NB4 (cell line): Measurements from ENCODE around the gene RELT.
"Not testable (repeated sequence)": the region's sequence is repeated elsewhere in the genome, so short reads cannot be mapped to it uniquely, and the experiment has no call there.

Experiments
- DNase-seq: peaks from one replicate; pipeline ENCODE4 v3.0.0; 2010; ENCODE audit warnings: low read depth
- H3K4me3 ChIP-seq: one replicate; pipeline ENCODE4 v1.5.1; 2011; ENCODE audit warnings: mild to moderate bottlenecking, low read depth, low read length, moderate library complexity
- MAX ChIP-seq: IDR thresholded peaks from 2 replicates; pipeline ENCODE4 v1.6.1; 2011; ENCODE audit warnings: low read depth, low read length
- MYC ChIP-seq: IDR thresholded peaks from 2 replicates; pipeline ENCODE4 v1.6.1; 2011; ENCODE audit warnings: low read depth, low read length
- POLR2A ChIP-seq: IDR thresholded peaks from 2 replicates; pipeline ENCODE4 v1.6.1; 2011; ENCODE audit warnings: mild to moderate bottlenecking; ENCODE audit not compliant: insufficient read length; ENCODE audit errors: extremely low read depth
- TF ChIP-seq, protein P1 (sequence below): IDR thresholded peaks from one replicate; pipeline ENCODE4 v1.5.1; 2012; ENCODE audit warnings: low read depth, low read length

Gene RELT

DNA sequence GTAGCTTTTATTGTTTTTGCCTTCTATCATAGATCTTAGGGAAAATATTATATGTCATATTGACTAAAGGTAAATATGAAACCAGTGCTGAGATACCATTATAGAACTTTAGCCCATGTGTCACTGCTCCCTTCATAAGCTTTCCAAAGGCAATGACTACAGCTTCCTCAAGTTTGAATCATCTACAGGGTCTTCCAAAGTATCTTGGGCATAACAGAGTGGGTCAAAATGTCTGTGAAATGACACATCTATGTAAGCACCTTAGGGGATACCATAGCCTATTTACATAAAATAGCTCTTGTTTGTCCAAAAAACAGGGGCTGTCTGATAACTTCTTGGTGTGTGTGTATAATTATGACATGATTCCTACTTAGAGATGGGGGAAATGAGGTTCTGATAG lies 52.5 kb downstream of the RELT start:
- TF ChIP-seq, protein P1, sequence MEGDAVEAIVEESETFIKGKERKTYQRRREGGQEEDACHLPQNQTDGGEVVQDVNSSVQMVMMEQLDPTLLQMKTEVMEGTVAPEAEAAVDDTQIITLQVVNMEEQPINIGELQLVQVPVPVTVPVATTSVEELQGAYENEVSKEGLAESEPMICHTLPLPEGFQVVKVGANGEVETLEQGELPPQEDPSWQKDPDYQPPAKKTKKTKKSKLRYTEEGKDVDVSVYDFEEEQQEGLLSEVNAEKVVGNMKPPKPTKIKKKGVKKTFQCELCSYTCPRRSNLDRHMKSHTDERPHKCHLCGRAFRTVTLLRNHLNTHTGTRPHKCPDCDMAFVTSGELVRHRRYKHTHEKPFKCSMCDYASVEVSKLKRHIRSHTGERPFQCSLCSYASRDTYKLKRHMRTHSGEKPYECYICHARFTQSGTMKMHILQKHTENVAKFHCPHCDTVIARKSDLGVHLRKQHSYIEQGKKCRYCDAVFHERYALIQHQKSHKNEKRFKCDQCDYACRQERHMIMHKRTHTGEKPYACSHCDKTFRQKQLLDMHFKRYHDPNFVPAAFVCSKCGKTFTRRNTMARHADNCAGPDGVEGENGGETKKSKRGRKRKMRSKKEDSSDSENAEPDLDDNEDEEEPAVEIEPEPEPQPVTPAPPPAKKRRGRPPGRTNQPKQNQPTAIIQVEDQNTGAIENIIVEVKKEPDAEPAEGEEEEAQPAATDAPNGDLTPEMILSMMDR, result no peak
- no peak for TF ChIP-seq POLR2A
- no peak for TF ChIP-seq MAX
- no peak for TF ChIP-seq MYC
- no peak for DNase-seq

GRCh38 chr11:73429121-73429750 lies 53.0 kb downstream of the RELT start:
- TF ChIP-seq MAX (no peak), POLR2A (no peak), MYC (no peak)
- TF ChIP-seq, protein P1, result no peak
- DNase-seq, result no peak
- no peak overlapping the region for H3K4me3 ChIP-seq

More for the DNA sequence above, 52.5 kb downstream of the RELT start:
- no peak overlapping the region for H3K4me3 ChIP-seq

DNA sequence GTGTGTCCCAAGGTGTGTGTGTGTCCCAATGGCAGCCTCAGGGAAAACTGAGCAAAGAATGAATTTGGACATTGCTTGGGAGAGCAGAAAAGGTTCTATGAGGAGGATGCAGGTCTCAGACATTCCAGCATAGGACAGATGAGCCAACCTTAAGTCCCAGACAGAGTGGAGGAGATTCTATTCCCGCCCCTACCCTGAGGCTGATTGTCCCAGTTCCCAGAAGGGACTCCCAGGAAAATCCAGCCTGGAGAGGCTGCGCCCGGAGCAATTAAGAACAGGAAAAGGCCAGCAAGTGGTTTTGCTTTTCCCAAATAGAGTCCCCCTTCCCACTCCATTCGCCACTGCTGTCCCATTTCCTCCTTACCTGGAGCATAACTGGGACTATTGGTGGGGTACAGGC lies 54.1 kb downstream of the RELT start:
- DNase-seq, result no peak
- H3K4me3 ChIP-seq, result no peak overlapping the region
- TF ChIP-seq MAX (no peak), MYC (no peak), POLR2A (no peak)
- TF ChIP-seq, protein P1, result no peak

GRCh38 chr11:73431396-73431795 lies 55.2 kb downstream of the RELT start:
- TF ChIP-seq MAX (no peak), MYC (no peak)
- TF ChIP-seq, protein P1, result no peak
- H3K4me3 ChIP-seq, result no peak overlapping the region
- DNase-seq, result no peak

GRCh38 chr11:73436859-73437258 lies 60.7 kb downstream of the RELT start:
- H3K4me3 ChIP-seq, DNase-seq: not testable (repeated sequence)

GRCh38 chr11:73439002-73439843 lies 63.0 kb downstream of the RELT start:
- TF ChIP-seq, protein P1, result no peak
- TF ChIP-seq MAX (no peak), POLR2A (no peak), MYC (no peak)
- DNase-seq, result no peak
- H3K4me3 ChIP-seq, result no peak overlapping the region
